GM12878 (cell line): ENCODE measurements around the gene LIPG. TPM values are rescaled to one million over a fixed set of nuclear protein-coding genes. Genes with fewer than 3 reads are reported as not detected.

Experiments
- JUND ChIP-seq: IDR thresholded peaks from 2 replicates; pipeline ENCODE4 v1.6.1; 2012; ENCODE audit warnings: low read depth, mild to moderate bottlenecking, low read length, improper control_type of control experiment, moderate library complexity
- KAT2A ChIP-seq: conservative IDR thresholded peaks from 2 replicates; pipeline ENCODE4 v1.6.1; 2011; ENCODE audit warnings: low read depth, low read length; ENCODE audit not compliant: control insufficient read depth
- MTA2 ChIP-seq: fragments of 450-650 bp; IDR thresholded peaks from 2 replicates; pipeline ENCODE4 v1.6.1; 2016; ENCODE audit warnings: low read depth, mild to moderate bottlenecking, moderate library complexity
- RAD51 ChIP-seq: fragments of 450-650 bp; IDR thresholded peaks from 2 replicates; pipeline ENCODE4 v1.6.1; 2016; ENCODE audit warnings: moderate library complexity, mild to moderate bottlenecking, inconsistent platforms
- RBBP5 ChIP-seq: fragments of 200-600 bp; sonication (generic); conservative IDR thresholded peaks from 2 replicates; pipeline ENCODE4 v1.6.1; 2016
- RELB ChIP-seq: fragments of 450-650 bp; IDR thresholded peaks from 2 replicates; pipeline ENCODE4 v1.6.1; 2017; ENCODE audit warnings: low read depth, mild to moderate bottlenecking, moderate library complexity
- polyA plus RNA-seq, 11 experiments: library from polyadenylated mRNA; depleted of rRNA in 4 of 11; unstranded in 6 of 11; stranded (reverse) in 5 of 11; fragments of >200 nt; fragmentation: Nextera tagmentation in 4 of 11; fragmentation: Illumina TruSeq in 1 of 11; extraction: Ambion mirVana in 4 of 11; extraction: Trizol in 1 of 11; gene quantifications; 1 replicate in 1 of 11; 2 replicates in 10 of 11; pipeline versions ENCODE4 v1.2.1 to v1.2.3, GENCODE V29; 2011 to 2016; ENCODE audit warnings: inconsistent platforms in 2 of 11, missing spikeins in 2 of 11, low read depth in 1 of 11
- total RNA-seq, 4 experiments: library from RNA; depleted of rRNA in 3 of 4; stranded (reverse); fragments of >200 nt in 3 of 4; fragmentation: Illumina TruSeq in 1 of 4; extraction: Trizol in 1 of 4; gene quantifications; 2 replicates each; pipeline versions ENCODE4 v1.2.1 to v1.2.3, GENCODE V29; 2013 to 2021
- TF ChIP-seq, protein P1 (sequence below): IDR thresholded peaks from 2 replicates; pipeline ENCODE4 v1.6.1; 2012; ENCODE audit warnings: low read length, inconsistent platforms
- TF ChIP-seq, protein P2 (sequence below): fragments of 150-350 bp; IDR thresholded peaks from 2 replicates; pipeline ENCODE4 v1.6.1; 2014; ENCODE audit warnings: mild to moderate bottlenecking, low read depth, low read length

The LIPG gene
- total and polyA plus RNA-seq, 10 of the 15 experiments (the other 5 are each of a cell fraction or from before 2014, with no cell fraction given), result 0.04 to 0.55 (median 0.18) TPM; not detected in 1

DNA sequence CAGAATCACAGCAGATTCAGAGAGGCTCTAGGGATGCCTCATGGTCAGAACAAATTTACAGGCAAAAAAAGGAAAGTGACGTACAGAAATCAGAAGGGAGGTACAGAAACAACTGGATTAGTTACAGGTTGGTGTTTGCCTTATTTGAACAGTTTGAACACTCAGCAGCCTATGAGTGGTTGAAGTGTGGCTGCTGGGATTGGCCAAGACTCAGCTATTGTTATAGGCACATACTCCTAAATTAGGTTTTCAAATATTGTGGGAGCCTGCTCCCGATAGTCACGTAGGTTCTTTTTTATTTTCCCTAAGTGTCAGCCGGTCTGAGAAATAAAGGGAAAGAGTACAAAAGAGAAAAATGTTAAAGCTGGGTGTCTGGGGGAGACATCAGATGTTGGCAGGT is 8.9 kb upstream of the LIPG start (continued):
- TF ChIP-seq, protein P1, sequence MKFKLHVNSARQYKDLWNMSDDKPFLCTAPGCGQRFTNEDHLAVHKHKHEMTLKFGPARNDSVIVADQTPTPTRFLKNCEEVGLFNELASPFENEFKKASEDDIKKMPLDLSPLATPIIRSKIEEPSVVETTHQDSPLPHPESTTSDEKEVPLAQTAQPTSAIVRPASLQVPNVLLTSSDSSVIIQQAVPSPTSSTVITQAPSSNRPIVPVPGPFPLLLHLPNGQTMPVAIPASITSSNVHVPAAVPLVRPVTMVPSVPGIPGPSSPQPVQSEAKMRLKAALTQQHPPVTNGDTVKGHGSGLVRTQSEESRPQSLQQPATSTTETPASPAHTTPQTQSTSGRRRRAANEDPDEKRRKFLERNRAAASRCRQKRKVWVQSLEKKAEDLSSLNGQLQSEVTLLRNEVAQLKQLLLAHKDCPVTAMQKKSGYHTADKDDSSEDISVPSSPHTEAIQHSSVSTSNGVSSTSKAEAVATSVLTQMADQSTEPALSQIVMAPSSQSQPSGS, result no peak
- TF ChIP-seq RAD51 (no peak), JUND (no peak), MTA2 (no peak), KAT2A (no peak), RELB (no peak), RBBP5 (no peak)
- TF ChIP-seq, protein P2, sequence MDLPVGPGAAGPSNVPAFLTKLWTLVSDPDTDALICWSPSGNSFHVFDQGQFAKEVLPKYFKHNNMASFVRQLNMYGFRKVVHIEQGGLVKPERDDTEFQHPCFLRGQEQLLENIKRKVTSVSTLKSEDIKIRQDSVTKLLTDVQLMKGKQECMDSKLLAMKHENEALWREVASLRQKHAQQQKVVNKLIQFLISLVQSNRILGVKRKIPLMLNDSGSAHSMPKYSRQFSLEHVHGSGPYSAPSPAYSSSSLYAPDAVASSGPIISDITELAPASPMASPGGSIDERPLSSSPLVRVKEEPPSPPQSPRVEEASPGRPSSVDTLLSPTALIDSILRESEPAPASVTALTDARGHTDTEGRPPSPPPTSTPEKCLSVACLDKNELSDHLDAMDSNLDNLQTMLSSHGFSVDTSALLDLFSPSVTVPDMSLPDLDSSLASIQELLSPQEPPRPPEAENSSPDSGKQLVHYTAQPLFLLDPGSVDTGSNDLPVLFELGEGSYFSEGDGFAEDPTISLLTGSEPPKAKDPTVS, result no peak
